NCI-H774 (cell line): Measurements from ENCODE around the gene KCNAB1.

ENCODE experiments used
- DNase-seq: peaks from one replicate; lab custom pipeline; 2025; lab: John Stamatoyannopoulos, UW

The KCNAB1 gene

GRCh38 chr3:156317462-156318074 is 197.2 kb downstream of the KCNAB1 start:
- peak; percentile 48 for DNase-seq

- DNase-seq: peak; percentile 11
Observed at GRCh38 chr3:156321945-156322344, 201.6 kb downstream of the KCNAB1 start.

GRCh38 chr3:156323466-156323865 is 203.1 kb downstream of the KCNAB1 start:
- no peak for DNase-seq

DNA sequence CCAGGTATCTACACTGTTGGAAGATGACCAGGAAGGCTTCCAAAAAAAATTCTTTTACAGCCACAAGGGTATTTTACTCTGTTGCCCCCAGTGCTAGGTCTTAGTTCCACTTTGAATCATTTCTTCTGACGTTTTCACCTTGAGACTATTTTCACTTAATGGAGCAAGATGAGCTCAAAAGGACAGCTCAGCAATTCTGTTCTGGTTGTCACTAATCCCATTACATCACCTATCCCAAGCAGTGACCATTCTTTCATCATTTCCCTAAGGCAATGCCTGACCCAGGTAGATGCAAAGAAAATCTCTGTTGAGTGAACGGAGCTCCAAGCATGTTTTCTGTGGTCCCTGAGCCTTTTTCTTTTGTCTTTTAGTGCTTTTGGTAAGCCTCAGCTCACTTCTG is 210.0 kb downstream of the KCNAB1 start:
- no peak for DNase-seq

GRCh38 chr3:156332304-156332703 is 211.9 kb downstream of the KCNAB1 start:
- DNase-seq: no peak

DNA sequence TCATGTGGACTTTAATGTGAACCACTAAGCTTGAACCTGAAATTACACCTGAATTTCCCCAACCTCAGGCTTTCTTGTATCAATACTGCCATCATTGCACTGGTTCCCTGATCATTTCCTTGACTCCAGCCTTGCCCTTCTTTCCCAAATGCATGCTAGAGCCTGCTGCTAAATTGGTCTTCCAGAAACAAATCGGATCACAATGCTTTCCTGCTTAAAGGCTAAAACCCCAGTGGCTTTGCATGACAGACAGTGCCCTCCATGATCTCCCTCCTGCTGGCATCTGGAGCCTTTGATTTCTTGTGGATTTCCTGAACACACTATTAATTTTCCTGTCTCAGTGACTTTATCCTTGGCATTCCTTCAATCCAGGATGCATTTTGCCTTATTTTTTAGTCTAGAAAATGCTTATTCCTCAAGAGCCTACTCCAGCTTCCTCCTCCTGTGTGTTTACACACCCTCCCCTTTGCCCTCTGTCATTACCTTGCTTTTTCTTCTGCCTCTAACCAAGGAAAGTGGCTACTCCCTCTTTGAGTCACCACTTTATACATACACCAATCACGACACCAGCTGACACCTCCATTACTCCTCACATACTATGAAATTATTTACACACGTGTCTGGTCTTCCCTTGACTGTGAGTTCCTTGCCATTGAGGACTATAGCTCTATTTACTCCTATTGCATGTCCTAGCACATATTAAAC is 214.6 kb downstream of the KCNAB1 start:
- no peak for DNase-seq

DNA sequence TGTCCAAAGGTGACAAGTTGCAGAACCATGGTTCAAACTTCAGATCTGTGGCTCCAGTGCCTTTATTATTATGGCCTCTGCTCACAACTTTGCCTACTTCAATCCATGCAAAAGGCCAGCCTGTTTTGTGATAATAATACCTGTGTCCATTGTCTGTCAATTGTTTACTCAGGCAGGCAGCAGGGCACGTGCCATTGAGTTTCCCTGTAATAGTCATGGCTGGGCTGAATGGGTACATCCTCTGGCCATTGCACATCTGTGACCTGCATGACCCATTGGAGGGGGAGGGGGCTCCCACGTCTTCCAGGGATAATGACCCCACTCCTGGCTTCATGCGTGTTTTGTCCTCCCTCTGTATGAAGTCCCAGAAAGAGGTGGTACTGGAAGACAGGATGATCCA is 219.1 kb downstream of the KCNAB1 start:
- peak; percentile 26 for DNase-seq

- DNase-seq: no peak
Observed at GRCh38 chr3:156341332-156341731, 221.0 kb downstream of the KCNAB1 start.

DNA sequence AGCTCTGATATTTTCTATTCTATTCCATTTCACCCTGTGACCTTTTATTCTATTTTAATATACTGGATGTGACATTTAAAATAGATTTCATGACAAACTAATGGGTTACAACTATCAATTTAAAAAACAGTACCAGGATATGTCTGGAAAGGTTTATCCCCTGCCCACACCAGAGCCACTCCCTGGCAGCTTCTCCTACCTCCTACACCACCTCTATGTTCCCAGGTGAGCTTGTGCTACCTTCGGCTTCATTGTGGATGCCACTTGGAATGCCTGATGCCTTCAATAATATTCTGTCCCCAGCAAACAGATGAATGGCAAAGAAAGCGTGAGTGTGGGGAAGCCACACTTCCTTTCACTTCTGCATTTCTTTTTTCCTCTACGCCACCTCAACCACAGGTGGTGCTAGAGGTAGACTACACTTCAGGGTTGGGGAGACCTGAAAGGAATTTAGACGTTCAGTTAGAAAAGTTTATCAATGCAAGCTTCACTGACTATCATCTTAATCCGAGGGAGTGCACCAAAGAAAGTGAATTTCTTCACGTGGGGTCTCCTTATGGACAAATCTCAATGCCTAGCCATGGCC is 221.5 kb downstream of the KCNAB1 start:
- DNase-seq: no peak

DNA sequence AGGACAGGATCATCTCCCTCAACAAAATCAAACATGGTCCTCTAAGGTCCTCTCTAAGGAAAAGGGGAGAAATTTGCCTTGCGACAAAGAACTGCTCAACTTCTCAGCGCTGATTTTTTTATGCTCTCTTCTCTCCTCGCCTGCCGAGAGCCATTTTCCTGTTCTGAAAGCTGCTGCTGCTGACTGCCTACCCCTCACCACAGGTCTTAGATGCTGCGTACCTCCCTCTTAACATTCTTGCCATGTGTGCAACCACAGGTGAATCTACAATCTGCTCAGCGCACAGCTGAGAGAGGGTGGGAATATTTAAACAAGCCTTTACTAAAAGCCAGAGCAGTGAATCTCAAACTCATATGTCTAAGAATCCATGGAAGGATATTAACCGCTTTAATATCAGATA is 223.8 kb downstream of the KCNAB1 start:
- no peak for DNase-seq

DNA sequence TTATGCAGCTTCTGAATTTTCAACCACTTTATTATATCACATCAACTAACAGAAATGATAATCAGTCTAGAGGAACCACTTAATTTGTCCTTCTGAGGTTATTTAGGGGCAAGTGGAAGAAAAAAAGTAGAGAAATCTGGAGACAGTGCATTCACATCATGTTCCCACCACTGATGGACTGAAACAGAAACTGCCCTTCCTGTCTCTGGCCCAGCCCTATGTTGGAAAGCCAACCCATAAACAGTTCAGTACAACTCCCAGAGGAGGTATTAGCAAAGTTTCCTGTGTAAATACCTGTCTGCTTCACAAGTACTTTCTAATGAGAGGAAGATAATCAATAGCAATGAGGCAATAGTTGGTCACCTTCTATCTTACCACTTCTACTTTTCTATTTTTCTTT is 228.7 kb downstream of the KCNAB1 start:
- DNase-seq: no peak

DNA sequence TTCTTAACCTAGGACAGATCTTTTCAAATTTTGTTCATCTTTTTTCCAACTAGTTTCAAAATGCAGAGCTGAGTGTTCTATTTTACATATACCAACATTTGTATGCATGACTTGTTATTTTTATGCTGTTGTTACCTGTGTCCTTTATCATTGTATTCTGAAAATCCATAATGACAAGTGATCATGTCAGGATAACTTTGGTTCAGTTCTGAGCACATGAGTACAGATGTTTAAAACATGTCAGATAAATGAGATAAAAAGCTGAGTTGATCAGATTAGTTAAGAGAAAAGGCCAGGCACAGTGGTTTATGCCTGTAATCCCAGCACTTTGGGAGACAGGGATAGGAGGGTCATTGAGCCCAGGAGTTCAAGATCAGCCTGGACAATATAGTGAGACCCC is 229.6 kb downstream of the KCNAB1 start:
- DNase-seq: no peak

DNA sequence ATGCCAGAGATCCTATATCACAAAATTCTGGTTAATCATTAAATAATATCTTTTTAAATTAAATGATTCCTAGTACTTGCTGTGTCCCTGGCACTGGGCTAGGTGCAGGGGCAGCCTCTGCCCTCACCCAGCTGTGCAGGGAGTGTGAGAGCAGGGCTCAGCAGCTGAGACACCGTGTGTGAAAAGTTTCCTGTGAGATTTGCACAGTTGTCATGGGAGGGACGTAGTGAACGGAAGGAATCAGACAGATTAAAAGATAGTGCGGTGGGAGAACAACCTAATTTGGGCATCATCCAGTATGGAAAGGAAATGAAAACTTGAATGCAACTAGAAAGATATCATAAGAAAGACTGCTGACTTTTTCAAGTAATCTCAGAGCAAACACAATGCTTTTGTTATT is 230.4 kb downstream of the KCNAB1 start:
- no peak for DNase-seq

- no peak for DNase-seq
Observed at GRCh38 chr3:156351783-156352182, 231.4 kb downstream of the KCNAB1 start.

DNA sequence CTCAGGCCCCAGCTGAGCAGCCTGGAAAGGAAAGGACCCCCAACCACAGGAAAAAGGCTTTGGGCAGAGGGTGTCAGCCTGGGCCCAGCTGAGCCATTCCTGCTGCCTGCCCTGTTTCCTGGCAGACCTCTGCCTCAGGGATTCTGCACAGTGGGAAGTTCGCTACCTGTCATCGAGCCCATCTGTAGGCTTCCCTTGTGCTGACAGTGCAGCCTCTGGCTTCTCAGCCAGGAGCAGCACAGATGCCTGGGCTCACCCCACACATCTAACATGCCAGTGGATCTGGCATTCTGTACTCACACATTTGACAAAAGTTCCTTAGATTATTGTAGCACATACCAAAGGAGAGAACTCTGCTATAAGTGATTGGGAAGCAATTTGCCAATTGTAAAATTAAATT is 232.3 kb downstream of the KCNAB1 start:
- no peak for DNase-seq

DNA sequence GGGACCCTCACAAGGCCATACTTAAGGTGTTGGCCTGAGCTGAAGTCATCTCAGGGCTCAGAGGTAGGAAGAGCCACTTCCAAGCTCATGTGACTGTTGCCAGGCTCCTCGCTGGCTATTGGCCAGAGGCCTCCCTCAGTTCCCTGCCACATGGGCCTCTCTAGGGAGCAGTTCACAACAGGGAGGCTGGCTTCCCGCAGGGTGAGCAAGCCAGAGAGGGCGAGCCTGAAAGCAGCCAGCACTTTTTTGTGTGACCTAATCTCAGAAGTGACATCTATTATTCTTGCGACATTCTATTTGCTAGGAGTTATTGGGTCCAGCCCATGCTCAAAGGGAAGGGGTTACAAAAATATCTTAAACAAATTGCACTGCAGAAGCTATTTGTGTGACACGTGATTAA is 233.2 kb downstream of the KCNAB1 start:
- no peak for DNase-seq

DNA sequence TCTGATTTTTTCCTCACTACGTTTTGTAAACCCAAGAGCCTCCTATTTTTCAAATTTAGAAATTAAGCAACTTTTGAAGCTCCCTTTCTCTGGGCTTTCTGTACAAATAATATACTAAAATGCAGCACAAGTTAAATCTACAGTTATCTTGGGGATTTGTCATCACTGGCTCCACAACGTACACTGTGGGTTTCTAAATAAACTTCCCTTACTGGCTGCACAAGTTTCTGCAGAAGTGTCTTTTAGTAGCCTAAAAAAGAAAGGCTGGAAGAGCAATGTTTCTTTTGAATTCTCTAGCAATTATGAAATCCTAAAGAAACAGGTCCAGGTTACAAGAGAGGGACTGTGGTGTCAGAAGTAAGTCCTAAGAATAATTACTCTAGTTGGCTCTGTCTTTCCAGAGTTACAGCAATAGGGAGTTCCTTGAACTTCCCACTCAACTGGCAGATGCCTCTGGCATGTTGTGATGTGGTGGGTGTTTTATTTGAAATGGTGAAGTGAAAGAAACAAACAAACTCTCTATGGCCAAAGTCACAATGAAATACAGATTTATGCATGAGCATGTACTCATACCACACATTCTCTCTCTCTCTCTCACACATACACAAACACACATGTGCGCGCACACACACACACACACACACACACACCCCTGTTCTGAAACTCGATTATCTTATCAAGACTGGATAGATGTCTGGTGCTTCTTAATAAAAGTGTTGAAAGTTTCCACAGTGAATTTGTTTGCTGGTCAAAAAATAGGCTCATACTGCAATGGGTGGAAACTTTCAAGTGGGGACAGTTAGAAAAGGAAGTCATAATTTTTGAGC is 236.4 kb downstream of the KCNAB1 start:
- DNase-seq: no peak

- DNase-seq: no peak
Observed at GRCh38 chr3:156358232-156358631, 237.9 kb downstream of the KCNAB1 start.

- no peak for DNase-seq
Observed at GRCh38 chr3:156359368-156359767, 239.0 kb downstream of the KCNAB1 start.

DNA sequence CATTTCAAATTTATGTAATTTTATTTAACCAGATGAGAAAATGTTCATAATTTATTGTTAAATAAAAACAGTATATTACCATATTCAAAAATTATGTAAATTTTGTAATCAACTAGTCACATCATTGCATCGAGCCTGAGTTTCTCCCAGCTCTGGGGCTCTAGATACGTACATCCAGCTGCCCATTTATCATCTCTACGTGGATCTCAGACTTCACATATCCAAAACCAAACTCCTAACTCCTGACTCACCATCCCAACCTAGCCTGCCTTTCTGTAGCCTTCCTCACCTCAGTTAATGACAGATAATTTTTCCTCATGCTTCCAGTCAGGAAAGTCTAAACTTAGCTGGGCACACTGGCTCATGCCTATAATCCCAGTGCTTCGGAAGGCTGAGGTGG is 239.7 kb downstream of the KCNAB1 start:
- DNase-seq: no peak

GRCh38 chr3:156360963-156361362 is 240.6 kb downstream of the KCNAB1 start:
- DNase-seq: no peak

DNA sequence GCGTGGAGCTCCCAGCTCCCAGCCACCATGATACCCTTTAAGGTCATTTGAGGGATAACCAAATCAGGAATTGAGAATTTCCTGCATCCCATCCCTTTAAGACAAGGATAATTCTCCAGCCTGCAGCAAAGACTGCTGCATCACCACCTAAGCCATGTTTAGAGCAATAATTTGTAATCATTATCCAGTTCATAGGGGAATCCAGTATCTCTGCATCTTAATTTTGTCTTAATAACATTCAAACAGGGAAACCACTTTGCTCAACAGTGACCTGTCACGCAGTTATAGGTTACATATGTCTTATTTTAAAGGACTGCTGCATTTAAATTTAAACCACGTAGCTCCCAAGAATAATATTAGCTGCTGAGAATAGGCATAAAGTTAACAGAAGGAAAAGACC is 246.2 kb downstream of the KCNAB1 start:
- DNase-seq: no peak

- no peak for DNase-seq
Observed at GRCh38 chr3:156368189-156368588, 247.8 kb downstream of the KCNAB1 start.
